ENCODE data around the gene TRAF1. TPM values are rescaled to one million over a fixed set of nuclear protein-coding genes. Genes with fewer than 3 reads are reported as not detected.
A peak's percentile ranks its signal among the peaks of the same experiment; 100 is the strongest.

TRAF1 gene
- total RNA-seq, 5 donors from 2014 or later (not counting 1 experiment from before 2014, with no cell fraction given): 67.6 to 170 (median 157) TPM

DNA sequence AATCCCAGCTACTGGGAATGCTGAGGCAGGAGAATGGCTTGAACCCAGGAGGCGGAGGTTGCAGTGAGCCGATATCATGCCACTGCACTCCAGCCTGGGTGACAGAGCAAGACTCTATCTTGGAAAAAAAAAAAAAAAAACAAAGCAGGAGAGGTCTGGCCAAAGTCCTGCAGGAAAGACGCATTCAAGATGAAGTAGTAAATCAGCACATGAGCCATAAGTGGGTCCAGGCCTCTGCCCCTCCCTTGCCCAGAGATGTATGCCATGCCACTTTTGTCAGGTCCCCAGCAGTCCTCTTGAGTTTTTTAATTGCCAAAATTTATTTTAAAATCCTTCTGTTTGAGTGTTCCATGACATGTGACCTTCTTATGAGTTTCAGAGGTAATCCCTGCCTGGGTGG lies 41.1 kb downstream of the TRAF1 start:
- H3K4me1 Mint-ChIP-seq: peaks cover 76 to 78% (median 77%) of the 10 kb centered on the region in 3 donors
- 90% methylated on average over 3 of the region's 3 CpGs for WGBS (ENCODE audit: insufficient coverage)
- no peaks in the 10 kb centered on the region for H3K9me3 Mint-ChIP-seq
- H3K27me3 ChIP-seq (replicated peaks in 1 of 2; ENCODE audit: control insufficient read depth in 2 of 2, extremely low read depth in 1 of 2, insufficient read depth in 2 of 2, low read length in 1 of 2): no peaks in the 10 kb centered on the region
- peak overlapping the region; percentile 80 to 85 for H3K27ac Mint-ChIP-seq
- no peak for ATAC-seq (replicated peaks in 1 of 4)
- no peak for DNase-seq
- no peak overlapping the region for H3K4me3 Mint-ChIP-seq
- H3K4me3 ChIP-seq (ENCODE audit: control insufficient read depth in 1 of 2, extremely low read depth in 1 of 2, low read length in 1 of 2): no peak overlapping the region
- H3K4me1 ChIP-seq (ENCODE audit: control insufficient read depth in 1 of 2, extremely low read depth in 1 of 2, insufficient read depth in 2 of 2, low read length in 2 of 2): peaks cover 18 to 58% of the 10 kb centered on the region in 2 experiments
- H3K27ac ChIP-seq (ENCODE audit: low read length): no peak overlapping the region
- H3K36me3 ChIP-seq (ENCODE audit: control insufficient read depth in 2 of 2, extremely low read depth in 1 of 2, insufficient read depth in 1 of 2, low read length in 1 of 2): no peaks in the 10 kb centered on the region
- POLR2A ChIA-PET: interaction anchor here (0.5 to 1.1 kb wide), 5 partner anchors 14 to 159 kb away, joined by 3 to 5 read pairs (median 3); no protein-coding TSS in a partner anchor
- CTCF ChIA-PET: interaction anchor here in 1 of 2 donors (1.9 kb wide), 1 partner anchor 46 kb away, joined by 8 read pairs; no protein-coding TSS in a partner anchor
- no peaks in the 10 kb centered on the region for H3K9me3 ChIP-seq
- H3K27me3 Mint-ChIP-seq: no peaks in the 10 kb centered on the region
- H3K36me3 Mint-ChIP-seq: no peaks in the 10 kb centered on the region

DNA sequence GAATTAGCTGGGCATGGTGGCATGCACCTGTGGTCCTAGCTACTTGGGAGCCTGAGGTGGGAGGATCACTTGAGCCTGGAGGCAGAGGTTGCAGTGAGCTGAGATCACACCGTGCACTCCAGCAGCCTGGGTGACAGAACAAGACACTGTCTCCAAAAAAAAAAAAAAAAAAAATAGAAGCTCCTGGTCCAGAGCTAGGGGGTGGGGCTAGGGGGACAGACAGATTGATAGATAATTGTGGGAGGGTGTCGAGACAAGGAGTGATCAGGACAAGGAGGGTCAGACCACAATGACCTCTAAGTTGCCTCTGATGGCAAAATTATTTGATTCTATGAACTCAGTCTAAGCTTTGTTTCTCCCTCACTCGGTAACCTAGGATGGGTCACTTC lies 43.0 kb downstream of the TRAF1 start:
- Histone ChIP-seq H3K4me3 (ENCODE audit: control insufficient read depth in 1 of 2, extremely low read depth in 1 of 2, low read length in 1 of 2) (no peak overlapping the region), H3K4me1 (ENCODE audit: control insufficient read depth in 1 of 2, extremely low read depth in 1 of 2, insufficient read depth in 2 of 2, low read length in 2 of 2) (peaks cover 29 to 58% of the 10 kb centered on the region in 2 experiments), H3K36me3 (ENCODE audit: control insufficient read depth in 2 of 2, extremely low read depth in 1 of 2, insufficient read depth in 1 of 2, low read length in 1 of 2) (no peaks in the 10 kb centered on the region), H3K27me3 (replicated peaks in 1 of 2; ENCODE audit: control insufficient read depth in 2 of 2, extremely low read depth in 1 of 2, insufficient read depth in 2 of 2, low read length in 1 of 2) (no peaks in the 10 kb centered on the region), H3K27ac (ENCODE audit: low read length) (no peak overlapping the region), H3K9me3 (no peaks in the 10 kb centered on the region)
- POLR2A ChIA-PET: interaction anchor here (0.6 to 0.8 kb wide), 6 partner anchors 12 to 95 kb away, joined by 3 to 11 read pairs (median 6); no protein-coding TSS in a partner anchor
- H3K4me1 Mint-ChIP-seq: peaks cover 77 to 79% (median 77%) of the 10 kb centered on the region in 3 donors
- peak overlapping the region in 1 of 3 donors; percentile 50 for H3K4me3 Mint-ChIP-seq
- ATAC-seq (replicated peaks in 1 of 4) (no peak), DNase-seq (no peak)
- CTCF ChIA-PET: interaction anchor here (0.6 to 1.2 kb wide), 8 partner anchors 9 to 275 kb away, joined by 3 to 6 read pairs (median 3); no protein-coding TSS in a partner anchor
- no peaks in the 10 kb centered on the region for H3K9me3 Mint-ChIP-seq
- WGBS (ENCODE audit: insufficient coverage): no CpG with 5 or more reads among the region's 3 CpGs
- H3K27ac Mint-ChIP-seq: peak overlapping the region; percentile 44 to 88
- no peaks in the 10 kb centered on the region for H3K27me3 Mint-ChIP-seq
- no peaks in the 10 kb centered on the region for H3K36me3 Mint-ChIP-seq

DNA sequence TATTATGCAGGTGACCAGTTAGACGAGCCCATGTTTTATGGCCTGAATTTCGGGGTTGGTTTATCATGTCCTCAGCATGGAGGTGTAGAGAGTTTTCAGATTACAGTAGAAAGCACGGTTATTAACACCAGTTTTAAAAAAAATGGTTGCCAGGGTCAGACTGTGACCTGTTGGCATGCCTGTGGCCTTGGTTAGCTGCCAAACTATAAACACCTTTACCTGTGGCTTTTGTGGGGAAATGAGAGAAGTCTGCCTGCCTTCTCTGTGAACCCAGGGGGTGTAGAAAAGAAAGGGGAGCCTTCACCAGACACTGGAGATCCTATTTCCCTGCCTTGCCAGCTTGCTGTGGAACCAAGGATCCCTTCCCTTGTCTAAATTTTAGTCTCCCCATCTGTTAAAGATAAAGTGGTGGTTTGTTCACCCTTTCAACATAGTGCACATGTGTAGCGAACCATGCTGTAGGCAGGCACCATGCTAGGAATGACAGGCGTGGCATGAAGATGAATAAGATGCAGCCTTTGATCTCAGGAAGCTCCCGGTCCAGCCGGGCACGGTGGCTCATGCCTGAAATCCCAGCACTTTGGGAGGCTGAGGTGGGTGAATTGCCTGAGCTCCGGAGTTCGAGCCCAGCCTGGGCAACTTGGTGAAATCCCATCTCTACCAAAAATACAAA lies 43.5 kb downstream of the TRAF1 start:
- no peaks in the 10 kb centered on the region for H3K9me3 Mint-ChIP-seq
- POLR2A ChIA-PET: interaction anchor here in 1 of 2 donors (0.6 to 0.8 kb wide), 3 partner anchors 12 to 48 kb away, joined by 3 to 8 read pairs (median 3); no protein-coding TSS in a partner anchor

DNA sequence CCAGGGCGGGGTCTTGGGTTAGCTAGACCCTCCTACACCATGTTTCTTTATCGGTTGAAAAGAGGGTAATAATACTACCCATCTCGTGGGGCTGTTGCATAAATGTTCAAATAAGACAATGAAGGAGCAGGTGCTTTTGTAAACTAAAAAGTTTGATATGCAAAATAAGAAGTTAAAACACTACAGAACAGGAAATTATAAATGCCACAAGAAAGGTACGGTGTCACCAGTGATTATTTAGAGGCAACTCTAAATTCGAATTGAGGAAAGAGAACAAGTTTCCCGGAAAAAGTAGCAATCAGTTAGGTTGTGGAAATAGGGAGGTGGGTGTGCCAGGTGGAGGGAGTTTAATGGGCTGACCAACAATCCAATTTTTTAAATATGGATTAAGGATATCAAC lies 47.1 kb downstream of the TRAF1 start:
- Mint-ChIP-seq H3K9me3 (no peaks in the 10 kb centered on the region), H3K4me1 (peaks cover 78 to 84% (median 78%) of the 10 kb centered on the region in 3 donors), H3K27me3 (no peaks in the 10 kb centered on the region), H3K4me3 (peak overlapping the region; percentile 86 to 96 (median 95)), H3K36me3 (peaks cover 4% of the 10 kb centered on the region), H3K27ac (peak overlapping the region; percentile 98 to 99)
- Histone ChIP-seq H3K9me3 (no peaks in the 10 kb centered on the region), H3K27me3 (replicated peaks in 1 of 2; ENCODE audit: control insufficient read depth in 2 of 2, extremely low read depth in 1 of 2, insufficient read depth in 2 of 2, low read length in 1 of 2) (no peaks in the 10 kb centered on the region), H3K4me1 (ENCODE audit: control insufficient read depth in 1 of 2, extremely low read depth in 1 of 2, insufficient read depth in 2 of 2, low read length in 2 of 2) (peaks cover 40 to 77% of the 10 kb centered on the region in 2 experiments), H3K4me3 (ENCODE audit: control insufficient read depth in 1 of 2, extremely low read depth in 1 of 2, low read length in 1 of 2) (no peak overlapping the region), H3K36me3 (ENCODE audit: control insufficient read depth in 2 of 2, extremely low read depth in 1 of 2, insufficient read depth in 1 of 2, low read length in 1 of 2) (peaks cover 0 to 2% of the 10 kb centered on the region in 2 donors), H3K27ac (ENCODE audit: low read length) (peak overlapping the region; percentile 86)
- peak in 1 of 35 experiments; percentile 42 for DNase-seq
- ChIA-PET POLR2A (no interaction called here), CTCF (interaction anchor here (1.0 to 1.4 kb wide), 2 partner anchors 45 to 57 kb away, joined by 3 to 4 read pairs; no protein-coding TSS in a partner anchor)
- WGBS (ENCODE audit: insufficient coverage): 16% methylated on average over 3 of the region's 6 CpGs
- peak in 1 of 4 experiments; percentile 9 for ATAC-seq (replicated peaks in 1 of 4)

More for the DNA sequence above, 43.5 kb downstream of the TRAF1 start:
- H3K9me3 ChIP-seq: no peaks in the 10 kb centered on the region
- ATAC-seq (replicated peaks in 1 of 4) (peak in 3 of 4 experiments; percentile 22 to 51 (median 46)), DNase-seq (peak in 1 of 35 experiments; percentile 45)
- H3K27me3 ChIP-seq (replicated peaks in 1 of 2; ENCODE audit: control insufficient read depth in 2 of 2, extremely low read depth in 1 of 2, insufficient read depth in 2 of 2, low read length in 1 of 2): no peaks in the 10 kb centered on the region
- Mint-ChIP-seq H3K36me3 (no peaks in the 10 kb centered on the region), H3K27me3 (no peaks in the 10 kb centered on the region), H3K27ac (peak overlapping the region; percentile 77 to 88), H3K4me3 (peak overlapping the region in 1 of 3 donors; percentile 50), H3K4me1 (peaks cover 77 to 80% (median 77%) of the 10 kb centered on the region in 3 donors)
- WGBS (ENCODE audit: insufficient coverage): 83% methylated on average over 2 of the region's 10 CpGs
- H3K4me3 ChIP-seq (ENCODE audit: control insufficient read depth in 1 of 2, extremely low read depth in 1 of 2, low read length in 1 of 2): no peak overlapping the region
- H3K36me3 ChIP-seq (ENCODE audit: control insufficient read depth in 2 of 2, extremely low read depth in 1 of 2, insufficient read depth in 1 of 2, low read length in 1 of 2): no peaks in the 10 kb centered on the region
- H3K27ac ChIP-seq (ENCODE audit: low read length): peak overlapping the region; percentile 7
- H3K4me1 ChIP-seq (ENCODE audit: control insufficient read depth in 1 of 2, extremely low read depth in 1 of 2, insufficient read depth in 2 of 2, low read length in 2 of 2): peaks cover 34 to 58% of the 10 kb centered on the region in 2 experiments
- CTCF ChIA-PET: interaction anchor here (0.7 to 1.2 kb wide), 5 partner anchors 8 to 53 kb away, joined by 3 to 6 read pairs (median 3); no protein-coding TSS in a partner anchor

DNA sequence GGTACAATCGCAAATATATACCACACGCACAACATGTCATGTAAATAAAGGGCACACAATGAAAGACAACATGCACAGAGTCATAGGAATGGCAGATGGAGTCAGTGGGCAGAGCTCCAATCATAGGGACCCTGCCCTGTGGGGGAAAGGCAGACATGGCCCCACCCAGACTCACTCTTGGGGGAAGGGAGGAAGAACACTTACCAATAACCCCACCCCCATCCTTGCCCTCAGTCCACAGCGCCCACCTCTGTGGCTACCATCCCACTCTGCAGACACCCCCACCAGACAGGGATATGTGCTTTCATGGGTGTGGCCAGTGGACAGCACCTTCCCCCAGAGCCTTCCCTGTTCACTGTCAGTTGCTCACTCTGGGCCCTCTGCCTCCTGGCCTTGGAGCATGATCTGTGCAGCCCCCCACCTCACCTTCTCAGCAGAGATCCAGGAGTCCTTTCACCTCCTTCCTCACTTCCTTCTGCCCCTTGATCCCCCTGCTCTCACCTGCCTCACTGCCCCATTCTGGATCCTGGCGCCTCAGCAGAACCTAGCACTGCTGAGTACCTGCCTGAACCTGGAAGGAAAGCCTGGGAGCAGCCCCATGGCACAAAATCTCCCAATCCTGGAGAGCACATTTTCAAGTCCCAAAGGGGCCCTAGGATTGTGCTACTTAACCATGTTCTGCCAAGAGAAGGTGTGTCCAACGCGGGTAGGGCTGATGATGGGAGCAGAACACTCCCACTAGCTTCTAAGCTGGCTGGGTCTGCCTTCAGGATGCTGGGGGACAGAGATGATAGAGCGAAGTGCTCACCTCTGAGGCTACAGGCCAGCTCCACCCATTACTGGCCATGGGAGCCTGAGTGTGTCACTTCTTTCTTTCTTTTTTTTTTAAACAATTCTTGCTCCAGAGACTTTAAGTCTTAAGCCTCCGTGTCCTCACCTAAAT lies 48.1 kb downstream of the TRAF1 start:
- Histone ChIP-seq H3K27ac (ENCODE audit: low read length) (peak overlapping the region; percentile 86), H3K36me3 (ENCODE audit: control insufficient read depth in 2 of 2, extremely low read depth in 1 of 2, insufficient read depth in 1 of 2, low read length in 1 of 2) (peaks cover 0 to 12% of the 10 kb centered on the region in 2 donors), H3K27me3 (replicated peaks in 1 of 2; ENCODE audit: control insufficient read depth in 2 of 2, extremely low read depth in 1 of 2, insufficient read depth in 2 of 2, low read length in 1 of 2) (no peaks in the 10 kb centered on the region), H3K4me3 (ENCODE audit: control insufficient read depth in 1 of 2, extremely low read depth in 1 of 2, low read length in 1 of 2) (peak overlapping the region; percentile 68 to 80), H3K4me1 (ENCODE audit: control insufficient read depth in 1 of 2, extremely low read depth in 1 of 2, insufficient read depth in 2 of 2, low read length in 2 of 2) (peaks cover 40 to 84% of the 10 kb centered on the region in 2 experiments), H3K9me3 (no peaks in the 10 kb centered on the region)
- H3K4me1 Mint-ChIP-seq: peaks cover 79 to 84% (median 80%) of the 10 kb centered on the region in 3 donors
- H3K27me3 Mint-ChIP-seq: no peaks in the 10 kb centered on the region
- peak overlapping the region; percentile 86 to 96 (median 95) for H3K4me3 Mint-ChIP-seq
- CTCF ChIA-PET: interaction anchor here (0.6 to 1.4 kb wide), 3 partner anchors 30 to 58 kb away, joined by 3 to 4 read pairs (median 4); no protein-coding TSS in a partner anchor
- DNase-seq: peak in 3 of 35 experiments; percentile 25 to 36 (median 33)
- POLR2A ChIA-PET: interaction anchor here in 1 of 2 donors (0.6 kb wide), 1 partner anchor 33 kb away, joined by 3 read pairs; no protein-coding TSS in a partner anchor
- peaks cover 14% of the 10 kb centered on the region for H3K36me3 Mint-ChIP-seq
- 45% methylated on average over 4 of the region's 8 CpGs for WGBS (ENCODE audit: insufficient coverage)
- peak overlapping the region; percentile 98 to 99 for H3K27ac Mint-ChIP-seq
- no peaks in the 10 kb centered on the region for H3K9me3 Mint-ChIP-seq
- no peak for ATAC-seq (replicated peaks in 1 of 4)
